ENCODE measurements around the gene NEU2. TPM values are rescaled to one million over a fixed set of nuclear protein-coding genes. Genes with fewer than 3 reads are reported as not detected.

The NEU2 gene
- total RNA-seq, 4 donors from 2014 or later = not detected

DNA sequence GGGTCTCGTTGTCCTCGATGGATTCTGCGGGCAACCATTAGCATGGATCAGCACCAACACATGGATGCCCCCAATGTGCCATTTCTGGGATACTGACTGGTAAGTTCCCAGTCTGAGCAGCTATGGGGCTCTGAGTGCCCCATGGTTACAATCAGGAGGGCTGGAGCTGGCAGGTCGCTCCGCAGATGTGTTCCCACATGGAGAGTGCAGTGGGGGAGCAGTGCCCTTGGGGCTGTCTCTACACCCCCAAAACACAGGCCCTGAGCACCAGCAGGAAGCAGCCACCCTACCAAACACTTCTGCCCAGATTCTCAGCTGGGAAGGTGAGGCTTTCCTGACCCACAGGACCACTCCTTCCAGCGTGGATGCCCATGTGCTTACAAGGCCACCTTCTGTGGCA lies 27.4 kb upstream of the NEU2 start:
- Histone ChIP-seq H3K4me3 (no peak overlapping the region), H3K27ac (no peak overlapping the region), H3K9me3 (no peaks in the 10 kb centered on the region), H3K36me3 (no peaks in the 10 kb centered on the region), H3K4me1 (no peaks in the 10 kb centered on the region), H3K27me3 (no peaks in the 10 kb centered on the region)
- DNase-seq = no peak
- TF ChIP-seq, protein P1, sequence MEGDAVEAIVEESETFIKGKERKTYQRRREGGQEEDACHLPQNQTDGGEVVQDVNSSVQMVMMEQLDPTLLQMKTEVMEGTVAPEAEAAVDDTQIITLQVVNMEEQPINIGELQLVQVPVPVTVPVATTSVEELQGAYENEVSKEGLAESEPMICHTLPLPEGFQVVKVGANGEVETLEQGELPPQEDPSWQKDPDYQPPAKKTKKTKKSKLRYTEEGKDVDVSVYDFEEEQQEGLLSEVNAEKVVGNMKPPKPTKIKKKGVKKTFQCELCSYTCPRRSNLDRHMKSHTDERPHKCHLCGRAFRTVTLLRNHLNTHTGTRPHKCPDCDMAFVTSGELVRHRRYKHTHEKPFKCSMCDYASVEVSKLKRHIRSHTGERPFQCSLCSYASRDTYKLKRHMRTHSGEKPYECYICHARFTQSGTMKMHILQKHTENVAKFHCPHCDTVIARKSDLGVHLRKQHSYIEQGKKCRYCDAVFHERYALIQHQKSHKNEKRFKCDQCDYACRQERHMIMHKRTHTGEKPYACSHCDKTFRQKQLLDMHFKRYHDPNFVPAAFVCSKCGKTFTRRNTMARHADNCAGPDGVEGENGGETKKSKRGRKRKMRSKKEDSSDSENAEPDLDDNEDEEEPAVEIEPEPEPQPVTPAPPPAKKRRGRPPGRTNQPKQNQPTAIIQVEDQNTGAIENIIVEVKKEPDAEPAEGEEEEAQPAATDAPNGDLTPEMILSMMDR (IDR thresholded peaks at IDR 0.05) = no peak
- TF ChIP-seq POLR2A (IDR thresholded peaks at IDR 0.05) = no peak
- WGBS, 2 donors = 87 to 89% methylated on average over 4 of the region's 6 CpGs
- intact Hi-C loops (cut with DNase I) = no loop called here

DNA sequence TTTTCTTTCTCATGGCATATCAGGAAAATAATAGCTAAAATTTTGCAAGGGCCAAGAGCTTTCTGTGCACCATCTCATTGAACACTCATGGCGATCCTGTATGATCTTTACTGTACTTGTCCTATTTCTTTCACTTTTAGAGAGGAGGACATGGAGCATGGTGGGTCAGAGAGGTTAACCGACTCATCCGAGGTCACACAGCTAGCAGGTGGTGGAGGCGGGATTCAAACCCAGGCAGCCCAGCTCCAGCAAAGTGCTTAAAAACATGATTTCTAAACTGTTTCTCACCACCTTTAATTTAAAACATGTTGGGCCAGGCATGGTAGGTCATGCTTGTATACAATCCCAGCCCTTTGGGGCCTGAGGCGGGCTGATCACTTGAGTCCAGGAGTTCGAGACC lies 25.8 kb upstream of the NEU2 start:
- DNase-seq = no peak
- H3K4me1 ChIP-seq = no peaks in the 10 kb centered on the region
- H3K9me3 ChIP-seq = no peaks in the 10 kb centered on the region
- no peak for TF ChIP-seq POLR2A (IDR thresholded peaks at IDR 0.05)
- TF ChIP-seq, protein P1 (IDR thresholded peaks at IDR 0.05) = no peak
- H3K27ac ChIP-seq = no peak overlapping the region
- H3K4me3 ChIP-seq = no peak overlapping the region
- H3K36me3 ChIP-seq = no peaks in the 10 kb centered on the region
- H3K27me3 ChIP-seq = no peaks in the 10 kb centered on the region
- 97% methylated on average over 4 to 6 of the region's 6 CpGs for WGBS, 2 donors
- intact Hi-C loops (cut with DNase I) = no loop called here

DNA sequence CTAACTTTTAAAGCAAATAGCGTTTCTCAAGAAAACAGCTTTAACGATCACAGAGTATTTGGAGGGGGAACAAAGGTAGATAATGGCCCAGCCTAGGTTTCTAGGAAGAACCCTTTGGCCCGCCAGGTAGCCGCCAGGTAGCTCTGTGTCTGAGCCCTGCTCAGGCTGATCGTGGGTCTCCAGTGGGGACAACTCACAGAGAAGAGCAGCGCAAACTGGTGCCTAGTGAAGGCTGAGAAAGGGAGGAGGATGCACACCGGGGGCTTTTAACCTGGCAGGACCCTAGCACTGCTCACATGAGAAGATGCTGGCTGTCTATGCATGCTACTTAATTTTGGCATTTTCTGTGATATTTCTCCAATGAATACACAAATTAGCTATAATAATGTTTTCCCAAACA lies 25.2 kb upstream of the NEU2 start:
- Histone ChIP-seq H3K27ac (no peak overlapping the region), H3K9me3 (no peaks in the 10 kb centered on the region), H3K36me3 (no peaks in the 10 kb centered on the region), H3K4me3 (no peak overlapping the region), H3K27me3 (no peaks in the 10 kb centered on the region), H3K4me1 (no peaks in the 10 kb centered on the region)
- TF ChIP-seq POLR2A (IDR thresholded peaks at IDR 0.05) = no peak
- intact Hi-C loops (cut with DNase I) = no loop called here
- no peak for DNase-seq
- 81 to 91% methylated on average over 7 of the region's 7 CpGs for WGBS, 2 donors

DNA sequence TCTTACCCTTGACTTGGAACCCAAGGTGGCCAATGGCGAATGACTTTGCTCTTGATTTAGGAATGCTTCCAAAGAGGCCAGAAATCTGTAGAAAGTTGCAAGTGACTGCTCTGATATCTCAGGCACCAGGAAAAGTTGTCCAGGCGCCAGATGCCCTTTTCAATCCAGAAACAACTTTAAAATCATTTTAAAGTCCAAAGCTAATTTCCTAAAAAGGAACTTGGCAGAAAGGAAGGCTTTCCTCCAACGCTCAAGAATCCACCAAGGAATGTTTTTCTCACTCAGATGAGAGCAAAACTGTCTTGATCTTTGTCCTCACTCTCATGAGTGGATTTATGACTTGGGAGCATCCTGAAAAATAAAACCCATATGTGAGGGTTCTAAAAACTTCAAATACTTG lies 24.7 kb upstream of the NEU2 start:
- Histone ChIP-seq H3K27ac (no peak overlapping the region), H3K4me3 (no peak overlapping the region), H3K27me3 (no peaks in the 10 kb centered on the region), H3K36me3 (no peaks in the 10 kb centered on the region), H3K4me1 (no peaks in the 10 kb centered on the region), H3K9me3 (no peaks in the 10 kb centered on the region)
- WGBS, 2 donors = 58 to 87% methylated on average over 3 of the region's 3 CpGs
- intact Hi-C loops (cut with DNase I) = no loop called here
- TF ChIP-seq, protein P1 (IDR thresholded peaks at IDR 0.05) = no peak
- TF ChIP-seq POLR2A (IDR thresholded peaks at IDR 0.05) = no peak
- DNase-seq = no peak

DNA sequence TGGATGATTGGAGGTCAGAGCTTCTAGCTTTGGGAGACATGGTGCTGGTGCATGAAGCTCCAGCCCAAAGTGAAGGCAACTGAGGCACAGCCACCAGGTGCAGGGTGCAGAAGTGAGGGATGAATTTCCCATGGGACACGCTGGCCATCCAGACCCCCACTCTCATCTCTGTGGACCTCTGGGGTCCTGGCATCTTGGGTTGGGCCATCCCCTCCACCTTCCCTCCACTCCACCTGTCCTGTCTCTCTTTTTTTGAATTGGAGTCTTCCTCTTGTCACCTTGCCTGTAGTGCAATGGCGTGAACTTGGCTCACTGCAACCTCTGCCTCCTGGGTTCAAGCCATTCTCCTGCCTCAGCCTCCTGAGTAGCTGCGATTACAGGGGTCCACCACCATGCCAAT lies 22.8 kb upstream of the NEU2 start:
- intact Hi-C loops (cut with DNase I) = no loop called here
- no peaks in the 10 kb centered on the region for H3K27me3 ChIP-seq
- no peak for DNase-seq
- no peaks in the 10 kb centered on the region for H3K9me3 ChIP-seq
- no peak overlapping the region for H3K4me3 ChIP-seq
- no peaks in the 10 kb centered on the region for H3K4me1 ChIP-seq
- H3K27ac ChIP-seq = no peak overlapping the region
- TF ChIP-seq POLR2A (IDR thresholded peaks at IDR 0.05) = no peak
- TF ChIP-seq, protein P1 (IDR thresholded peaks at IDR 0.05) = no peak
- no peaks in the 10 kb centered on the region for H3K36me3 ChIP-seq
- WGBS, 2 donors = 89 to 97% methylated on average over 3 of the region's 3 CpGs

DNA sequence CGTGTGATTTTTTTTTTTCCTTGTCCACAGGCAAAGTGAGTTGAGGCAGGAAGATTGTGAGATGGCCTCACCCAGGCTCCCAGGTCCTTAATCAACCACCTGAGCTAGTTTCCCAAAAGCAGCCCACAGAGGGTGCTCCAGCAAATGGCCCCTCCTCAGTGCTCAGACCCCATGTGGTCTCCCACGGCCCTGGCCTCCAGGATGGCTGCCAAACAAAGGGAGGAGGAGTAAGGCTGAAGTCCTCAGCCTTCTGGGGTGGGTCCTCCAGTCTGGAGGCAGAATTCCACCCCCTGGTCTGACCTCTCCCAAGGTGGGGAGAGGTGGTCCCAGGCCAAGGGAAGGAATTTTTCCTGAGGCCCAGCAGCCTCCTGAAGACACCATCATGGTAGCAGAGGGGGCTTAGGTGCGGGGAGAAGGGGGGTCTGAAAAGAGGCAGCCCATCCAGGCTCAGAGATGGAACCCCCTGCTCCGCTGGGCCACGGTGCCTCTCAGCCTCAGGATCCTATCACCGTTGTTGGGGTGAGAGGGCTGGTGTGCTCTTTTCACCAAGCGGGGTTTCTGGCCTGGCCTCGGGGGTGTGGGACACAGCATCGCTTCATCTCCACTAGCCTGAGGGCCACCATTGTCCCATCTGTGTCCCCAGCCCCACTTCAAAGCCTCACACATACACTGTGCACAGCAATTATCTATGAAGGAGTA lies 21.8 kb upstream of the NEU2 start:
- 82 to 100% methylated on average over 1 to 8 of the region's 9 CpGs for WGBS, 2 donors
- Histone ChIP-seq H3K27me3 (no peaks in the 10 kb centered on the region), H3K4me1 (no peaks in the 10 kb centered on the region), H3K4me3 (no peak overlapping the region), H3K36me3 (no peaks in the 10 kb centered on the region), H3K27ac (no peak overlapping the region), H3K9me3 (no peaks in the 10 kb centered on the region)
- TF ChIP-seq, protein P1 (IDR thresholded peaks at IDR 0.05) = no peak
- TF ChIP-seq POLR2A (IDR thresholded peaks at IDR 0.05) = no peak
- intact Hi-C loops (cut with DNase I) = no loop called here
- DNase-seq = no peak
